GM21723 (cell line): ENCODE data around the gene CAV1.

Source experiments
- ATAC-seq: cut with Tn5 transposase; IDR thresholded peaks from one replicate; pipeline ENCODE4 v1.9.1; 2021; ENCODE audit warnings: mild to moderate bottlenecking, moderate library complexity; ENCODE audit not compliant: unreplicated experiment

The CAV1 gene

DNA sequence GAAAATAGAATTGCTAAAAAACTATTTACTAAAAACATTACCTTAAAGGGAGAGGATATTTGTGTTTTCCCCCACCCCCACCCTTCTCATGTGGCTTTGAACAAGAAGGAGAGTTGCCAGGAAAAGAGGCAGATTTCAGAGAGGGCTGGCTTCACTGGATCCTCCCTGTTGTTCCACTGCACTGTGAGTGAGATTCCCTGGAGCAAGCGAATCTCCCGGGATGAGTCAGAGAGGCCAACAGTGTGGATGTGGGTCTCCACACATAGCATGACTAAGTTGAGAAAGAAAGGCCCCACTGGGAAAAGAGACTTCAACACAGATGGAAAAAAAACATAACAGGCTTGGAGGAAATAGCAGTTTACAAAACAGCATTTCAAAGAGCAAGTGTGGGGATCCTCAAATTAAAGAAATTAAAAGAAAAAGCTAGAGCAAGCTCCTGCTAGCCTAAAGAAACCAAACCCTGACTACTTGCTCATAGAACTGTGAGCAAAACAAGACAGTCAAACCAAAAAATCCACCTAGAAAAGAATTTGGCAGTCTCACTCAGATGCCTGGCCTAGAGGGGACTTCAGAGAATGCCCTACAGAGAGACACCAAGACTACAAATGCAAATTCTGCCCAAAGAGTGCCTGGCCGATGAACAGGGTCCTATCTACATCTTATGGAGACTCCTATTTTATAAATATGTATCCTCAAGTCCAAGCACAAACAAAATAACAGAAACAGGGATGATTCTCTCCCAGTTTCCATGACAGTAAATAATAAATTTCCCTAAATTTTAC lies 3.4 kb downstream of the CAV1 start:
- ATAC-seq = no peak

DNA sequence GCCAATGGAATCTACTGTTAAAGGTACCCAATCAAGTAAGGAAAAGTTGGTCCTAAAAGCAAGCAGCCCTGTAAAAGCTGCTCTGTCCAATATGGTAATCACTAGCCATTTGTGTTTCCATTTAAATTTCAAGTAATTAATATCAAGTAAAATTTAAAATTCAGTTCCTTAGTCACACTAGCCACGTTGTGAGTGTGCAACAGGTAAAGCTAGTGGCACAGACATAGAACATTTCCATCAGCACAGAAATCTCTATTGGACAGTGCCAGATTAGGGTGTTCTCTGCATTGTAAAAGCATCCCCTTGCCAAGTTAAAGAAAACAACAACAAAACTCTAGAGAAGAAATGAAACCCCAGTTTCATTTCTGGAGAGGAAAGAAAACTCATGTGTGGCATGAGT lies 4.4 kb downstream of the CAV1 start:
- ATAC-seq = no peak

DNA sequence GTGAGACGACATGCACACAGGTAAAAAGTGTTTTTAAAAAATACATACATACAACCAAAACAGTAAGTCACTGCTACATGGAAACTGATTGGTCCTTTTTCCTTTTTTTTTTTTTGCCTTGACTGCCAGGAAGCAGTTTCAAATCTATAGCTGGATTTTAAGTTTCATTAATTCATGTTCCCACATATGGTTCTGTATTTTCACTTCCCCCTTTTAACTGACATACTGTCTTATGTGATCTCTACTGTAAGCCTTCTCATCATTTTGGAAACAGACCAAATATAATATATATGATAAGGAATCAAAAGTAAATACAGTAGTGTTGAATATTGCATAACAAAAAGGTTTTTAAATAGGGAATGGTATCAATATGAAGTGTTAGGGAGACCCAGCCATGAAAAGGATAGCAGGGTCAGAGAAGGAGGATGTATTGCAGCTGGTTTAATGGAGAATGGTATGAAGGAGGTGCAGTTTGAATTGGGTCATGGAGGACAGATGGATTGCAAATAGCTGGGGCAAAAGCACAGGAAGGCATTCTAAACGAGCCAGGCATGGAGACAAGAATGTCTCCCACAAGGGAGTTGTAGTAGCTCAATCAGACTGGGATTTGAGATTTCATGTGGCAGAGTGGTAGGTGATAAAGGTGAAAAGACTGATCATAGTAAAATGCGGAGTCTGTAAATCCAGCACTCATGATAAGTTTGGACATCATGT lies 5.4 kb downstream of the CAV1 start:
- no peak for ATAC-seq

DNA sequence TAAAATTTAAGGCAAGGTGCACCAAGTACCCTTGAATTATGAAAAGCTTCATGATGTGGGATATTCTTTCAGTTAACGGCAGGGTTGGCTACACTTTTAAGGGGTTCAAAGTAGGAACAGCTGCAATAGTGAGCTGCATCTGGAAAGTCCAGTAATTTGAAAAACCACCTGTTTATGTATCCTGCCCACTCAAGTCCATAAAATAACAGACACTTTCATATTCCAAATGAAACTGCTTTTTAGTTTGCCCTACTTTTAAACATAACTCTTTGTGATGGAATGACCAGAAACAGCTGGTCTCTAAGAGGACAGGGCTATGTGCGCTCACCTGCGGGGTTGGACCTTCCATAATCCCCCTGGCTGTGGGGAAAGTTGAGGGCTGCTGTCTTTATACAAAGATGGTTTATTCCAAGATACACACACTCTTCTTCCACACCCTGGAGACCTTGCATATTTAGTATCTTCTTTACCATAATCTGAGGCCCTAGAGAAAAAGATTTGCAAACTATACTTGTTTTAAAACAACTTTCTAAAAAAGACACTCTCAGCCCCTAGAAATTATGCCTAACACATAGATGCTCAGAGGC lies 7.4 kb downstream of the CAV1 start:
- ATAC-seq = no peak

DNA sequence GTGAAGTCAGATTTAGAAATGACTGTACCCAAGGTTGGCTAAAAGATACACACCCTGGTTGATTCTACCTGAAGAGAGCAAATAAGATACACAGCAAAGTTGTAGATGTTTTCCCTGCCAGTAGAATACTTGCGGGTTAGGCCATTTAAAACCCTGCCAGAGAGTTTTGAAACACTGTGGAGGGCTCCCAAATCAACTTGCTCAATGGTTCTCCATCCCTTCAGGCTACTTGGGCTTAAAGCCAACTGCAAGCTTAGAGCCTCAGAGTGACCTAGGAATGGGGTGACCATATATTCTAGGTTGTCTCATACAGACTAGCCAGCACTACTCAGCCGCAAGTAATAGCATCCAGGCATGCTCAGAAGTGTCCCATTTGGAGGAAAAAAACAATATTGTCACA lies 10.0 kb downstream of the CAV1 start:
- ATAC-seq = no peak

DNA sequence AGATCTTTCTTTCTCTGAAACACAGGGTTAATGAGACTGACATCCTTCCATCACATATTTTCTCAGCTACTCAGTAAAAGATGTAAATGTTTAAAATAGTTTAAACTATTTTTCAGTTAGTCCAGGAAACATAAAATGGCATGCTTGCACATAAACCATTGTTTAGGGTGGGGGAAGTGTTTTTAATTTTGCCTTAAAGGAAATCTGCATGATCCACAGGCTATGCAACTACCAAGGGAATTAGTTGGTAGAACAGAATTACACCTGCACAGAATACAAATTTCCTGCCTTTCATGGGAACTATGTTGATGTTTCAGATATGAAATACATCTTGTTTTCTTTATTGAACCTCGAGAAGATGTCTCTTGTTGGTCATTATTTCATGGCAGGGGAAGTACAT lies 10.6 kb downstream of the CAV1 start:
- ATAC-seq = no peak

DNA sequence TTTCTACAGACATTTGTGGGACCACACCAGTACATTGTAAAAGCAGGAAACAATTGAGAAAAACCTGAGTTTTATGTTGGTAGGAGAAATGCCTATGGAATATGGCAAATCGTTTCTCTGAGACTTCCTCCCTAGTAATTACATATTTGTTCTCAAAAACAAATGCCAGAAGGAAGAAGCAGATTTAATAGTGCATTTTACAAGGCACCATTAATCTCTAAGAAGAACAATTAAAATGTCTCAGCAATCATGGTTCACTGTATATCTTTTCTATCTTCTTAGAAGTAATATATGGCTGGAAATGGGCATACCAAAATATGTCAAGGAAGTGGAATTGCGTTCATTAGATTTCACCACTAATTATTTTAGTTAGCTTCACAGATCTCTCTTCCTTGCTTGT lies 13.3 kb downstream of the CAV1 start:
- no peak for ATAC-seq

DNA sequence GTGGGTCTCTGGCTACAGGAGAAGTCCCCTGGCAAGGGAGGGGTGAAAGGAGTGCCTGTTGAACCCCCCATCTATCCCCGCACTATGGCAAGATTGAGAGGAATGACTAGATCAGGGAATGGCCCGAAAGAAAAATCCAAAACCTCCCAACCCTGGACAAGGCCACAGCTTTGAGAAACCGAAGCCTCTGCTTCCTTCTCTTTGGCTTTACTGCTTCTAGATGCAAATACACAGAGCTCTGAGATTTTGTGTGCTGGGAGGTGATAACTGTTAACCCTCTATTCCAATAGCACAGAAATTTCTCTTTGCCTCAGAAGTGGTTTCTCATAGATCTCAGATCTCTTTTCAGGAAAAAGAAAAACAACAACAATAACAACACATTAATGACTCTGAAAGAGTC lies 15.0 kb downstream of the CAV1 start:
- ATAC-seq = no peak

DNA sequence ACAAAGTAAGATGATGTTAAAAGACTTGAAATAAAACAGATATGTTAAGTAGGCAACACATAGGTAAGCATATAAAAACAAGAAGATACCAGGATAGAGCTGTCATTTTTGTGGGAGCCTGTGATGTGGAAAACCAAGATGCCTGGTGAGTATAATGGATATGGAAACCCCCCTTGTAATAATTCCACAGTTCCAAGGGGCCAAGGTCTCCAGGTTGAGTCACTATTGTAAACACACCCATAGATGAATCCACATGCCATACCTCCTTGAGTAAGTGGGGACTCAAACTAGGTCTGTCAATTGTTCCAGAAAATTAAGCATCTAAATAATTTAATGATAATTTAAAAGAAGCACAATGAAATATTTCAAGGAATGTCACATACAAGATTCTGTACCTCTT lies 15.9 kb downstream of the CAV1 start:
- ATAC-seq = no peak

DNA sequence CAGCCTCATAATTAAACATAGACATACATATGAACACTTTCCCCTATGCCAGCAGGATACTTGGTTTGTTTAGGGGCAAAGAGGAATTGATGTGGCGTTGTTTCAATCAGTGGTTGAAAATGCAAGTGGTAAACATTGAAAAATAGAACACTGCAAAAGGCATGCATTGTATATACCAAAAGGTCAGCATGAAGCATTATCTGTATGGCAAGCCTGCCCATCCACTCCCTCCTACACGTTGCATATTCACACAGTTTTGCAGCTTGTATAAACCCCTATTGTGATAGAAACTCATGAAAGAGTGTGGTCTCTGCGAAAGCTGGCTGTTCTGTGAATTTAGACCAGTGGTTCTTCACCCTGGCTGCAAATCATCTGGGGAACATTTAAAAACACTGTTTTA lies 17.1 kb downstream of the CAV1 start:
- ATAC-seq = no peak

DNA sequence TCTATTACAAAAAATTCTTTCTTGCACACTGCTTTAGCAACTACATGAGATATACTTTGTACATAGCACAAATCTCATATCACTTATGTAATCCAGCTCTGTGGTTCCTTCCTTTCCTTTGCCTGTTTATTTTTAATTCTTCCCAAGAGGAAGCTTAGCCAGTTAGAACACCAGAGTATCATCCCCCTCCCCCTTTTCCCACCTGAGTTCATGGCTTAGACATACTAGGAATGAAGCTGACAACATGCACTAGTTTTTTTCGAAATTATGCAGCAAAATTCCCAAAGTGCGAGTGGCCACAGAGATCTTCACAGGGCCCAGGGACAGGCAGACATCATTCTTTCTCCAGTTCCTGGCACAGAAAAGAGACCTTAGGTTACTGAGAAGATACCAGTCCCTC lies 17.8 kb downstream of the CAV1 start:
- ATAC-seq = no peak

DNA sequence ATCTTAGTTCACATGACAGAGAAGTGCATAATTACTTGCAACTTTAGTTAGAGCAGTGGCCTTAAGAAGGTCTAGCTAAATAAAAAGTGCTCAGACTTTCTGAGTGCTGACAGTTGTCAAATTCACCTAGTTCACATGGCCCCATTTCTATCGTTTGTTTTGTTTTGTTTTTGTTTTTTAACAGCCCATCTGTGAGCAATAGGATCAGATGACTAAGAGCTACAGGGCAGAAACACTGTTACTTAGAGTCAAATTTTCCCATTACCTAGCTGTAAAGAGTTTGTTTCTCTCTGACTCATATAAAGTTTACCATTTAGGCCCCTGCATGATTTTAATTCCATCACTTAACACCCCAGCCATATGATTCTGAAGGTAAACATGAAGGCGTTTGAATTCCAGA lies 18.8 kb downstream of the CAV1 start:
- no peak for ATAC-seq

DNA sequence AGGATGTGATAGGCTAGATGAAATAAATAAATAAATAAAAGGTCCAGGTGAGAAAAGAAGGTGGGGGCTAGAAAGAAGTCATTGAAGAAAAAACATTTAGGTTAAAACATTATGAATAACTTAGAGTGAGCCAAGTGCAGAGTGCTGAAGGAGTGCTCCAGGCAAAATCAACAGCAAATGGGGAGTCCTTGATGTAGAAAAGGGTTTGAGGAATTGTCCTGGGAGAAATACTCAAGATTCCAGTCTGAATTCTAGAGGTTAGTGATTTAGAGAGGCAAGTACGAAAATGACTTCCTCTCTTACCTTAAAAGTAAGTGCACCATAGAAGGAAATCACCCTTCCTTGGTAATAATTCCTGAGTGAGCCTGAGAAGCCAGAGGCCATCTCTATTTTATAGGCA lies 19.7 kb downstream of the CAV1 start:
- no peak for ATAC-seq

DNA sequence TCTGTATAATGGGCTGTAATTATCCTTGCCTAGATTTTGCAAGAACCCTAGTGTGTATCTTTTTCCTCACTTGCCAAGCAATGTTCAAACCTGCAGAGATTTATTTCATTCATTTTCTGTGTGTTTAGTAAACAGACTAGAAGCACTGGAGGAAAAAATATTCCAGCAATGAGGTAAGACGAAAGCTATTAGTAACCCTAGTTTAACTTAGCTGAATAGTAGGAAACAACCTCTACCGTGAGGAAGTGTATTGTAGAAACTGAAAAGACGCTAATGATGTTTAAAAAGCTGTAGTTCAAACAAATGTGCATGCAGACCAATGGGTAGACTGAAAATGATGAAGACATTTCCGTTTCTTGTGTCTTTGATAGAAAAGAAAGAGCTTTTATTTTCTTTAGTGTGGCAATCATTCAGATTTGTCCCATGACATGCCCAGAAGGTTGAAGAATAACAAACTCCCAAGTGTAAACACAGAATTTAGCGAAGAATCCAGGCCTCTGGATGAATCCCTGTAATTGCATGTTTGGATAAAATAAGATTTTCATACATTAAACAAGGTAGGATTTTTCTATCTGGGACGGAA lies 20.7 kb downstream of the CAV1 start:
- ATAC-seq = no peak

DNA sequence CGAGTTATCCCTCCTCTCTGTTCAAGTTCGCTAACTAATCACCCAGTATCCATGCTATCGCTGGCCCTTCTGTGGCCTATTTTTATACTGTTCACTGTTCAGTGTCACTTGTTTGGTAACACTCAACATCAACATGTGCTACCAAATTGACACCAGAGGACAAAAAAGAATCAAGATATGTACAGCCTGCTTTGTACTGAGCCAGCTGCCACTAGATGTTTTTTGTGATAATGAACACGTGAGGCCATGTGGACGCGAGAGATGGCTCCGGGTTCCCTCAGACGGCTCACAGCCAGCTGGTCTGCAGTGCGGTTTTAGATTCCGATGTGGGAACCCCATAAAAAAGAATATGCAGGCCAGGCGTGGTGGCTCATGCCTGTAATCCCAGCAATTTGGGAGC lies 21.2 kb downstream of the CAV1 start:
- no peak for ATAC-seq

DNA sequence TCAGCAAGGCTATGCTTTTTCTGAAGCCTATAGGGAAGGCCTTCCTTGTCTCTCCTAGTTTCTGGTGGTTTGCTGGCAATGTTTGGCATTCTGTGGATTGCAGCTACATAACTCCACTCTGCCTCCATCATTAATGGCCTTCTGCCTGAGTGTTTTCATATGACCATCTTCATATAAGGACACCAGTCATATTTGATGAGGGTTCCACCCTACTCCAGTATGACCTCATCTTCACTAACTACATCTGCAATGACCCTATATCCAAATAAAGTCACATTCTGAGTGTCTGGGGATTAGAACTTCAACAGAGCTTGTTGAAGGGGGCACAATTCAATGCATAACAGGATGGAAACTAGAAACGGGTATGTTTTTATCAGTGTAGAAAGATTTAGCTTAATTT lies 22.1 kb downstream of the CAV1 start:
- no peak for ATAC-seq

DNA sequence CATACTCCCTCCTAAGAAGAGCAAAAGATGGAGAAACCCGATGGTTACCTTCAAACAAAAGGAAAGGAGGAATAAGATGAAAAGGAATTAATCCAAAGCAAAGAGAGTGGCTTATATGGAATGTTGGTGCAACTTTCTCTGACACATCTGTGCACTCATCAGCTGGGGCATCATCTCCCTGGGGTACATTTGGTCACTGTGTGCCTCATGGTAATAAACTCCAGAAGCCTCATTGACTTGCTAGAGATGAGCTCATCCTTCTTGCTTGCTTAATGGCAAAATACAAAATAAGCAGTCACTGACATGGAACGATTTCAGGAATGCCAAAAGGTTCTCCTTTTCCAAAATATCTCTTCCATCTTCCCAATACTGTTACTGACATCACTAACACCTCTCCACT lies 22.5 kb downstream of the CAV1 start:
- ATAC-seq = no peak

DNA sequence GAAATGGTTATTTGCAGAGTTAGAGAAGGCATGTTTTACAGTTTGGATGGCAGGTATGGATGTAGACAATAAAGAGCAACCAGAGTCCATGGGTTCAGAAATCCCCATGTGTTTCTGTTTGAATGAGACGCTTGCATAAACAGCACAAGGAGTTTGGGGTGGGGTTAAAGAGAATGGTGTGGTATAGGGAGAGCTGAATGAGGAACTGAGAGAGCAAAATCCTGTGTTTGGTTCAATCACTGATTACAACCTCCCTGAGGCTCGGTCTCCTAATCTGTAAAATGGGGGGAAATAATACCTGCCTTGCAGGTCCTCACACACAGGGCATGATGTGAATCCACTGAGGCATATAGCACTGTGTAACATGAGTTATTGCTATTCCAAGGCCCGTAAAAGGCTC lies 23.7 kb downstream of the CAV1 start:
- peak; percentile 94 for ATAC-seq

DNA sequence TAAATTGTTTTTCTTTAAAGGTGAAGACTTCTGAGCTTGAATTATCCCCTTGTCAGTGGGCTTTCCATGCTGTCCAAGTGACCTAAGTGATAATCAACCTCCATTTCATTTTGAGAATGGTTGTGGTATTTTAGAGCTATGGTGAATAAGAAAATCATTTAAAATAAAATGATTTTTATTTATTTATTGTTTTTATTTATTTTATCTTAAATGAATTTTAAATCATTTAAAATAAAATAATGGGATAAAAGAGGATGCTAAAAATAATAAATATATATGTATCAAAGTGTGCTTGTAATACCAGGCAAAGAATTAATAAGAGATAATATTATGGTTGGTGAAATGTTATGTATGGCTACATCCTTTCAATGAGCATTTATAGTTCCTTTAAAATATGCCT lies 24.5 kb downstream of the CAV1 start:
- no peak for ATAC-seq

DNA sequence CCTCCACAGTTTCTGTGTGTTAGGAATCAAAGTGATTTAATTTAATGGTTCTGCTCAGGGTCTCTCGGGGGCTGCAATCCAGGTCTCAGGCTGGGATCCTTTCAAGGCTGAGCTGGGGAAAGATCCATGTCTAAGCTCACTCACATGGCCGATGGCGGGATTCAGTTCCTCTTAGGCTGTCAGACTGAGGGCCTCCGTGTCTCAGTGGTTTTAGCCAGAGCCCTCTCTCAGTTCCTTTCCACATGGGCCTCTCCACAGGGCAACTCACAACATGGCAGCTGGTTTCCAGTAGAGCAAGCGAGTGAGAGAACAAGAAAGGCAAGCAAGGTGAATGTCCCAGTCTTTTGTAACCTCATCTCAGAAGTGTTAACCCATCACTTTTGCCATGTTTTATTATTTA lies 26.9 kb downstream of the CAV1 start:
- no peak for ATAC-seq

DNA sequence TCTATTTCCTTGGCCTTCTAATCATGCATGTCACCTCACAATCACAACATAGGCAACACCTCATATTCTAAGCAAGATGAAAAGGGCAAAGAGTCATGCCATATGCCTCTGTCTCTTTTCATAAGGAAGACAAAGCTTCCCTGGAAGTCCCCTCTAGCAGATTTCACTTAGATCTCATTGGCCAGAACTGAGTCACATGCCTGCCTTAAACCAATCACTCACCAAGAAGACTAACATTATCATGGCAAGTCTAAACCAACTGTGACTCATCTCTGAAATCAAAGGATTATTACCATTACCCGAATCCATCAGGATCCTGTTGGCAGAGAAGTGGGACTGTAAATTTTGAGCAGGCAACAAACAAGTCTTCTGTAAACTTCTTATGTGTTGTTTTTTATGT lies 27.8 kb downstream of the CAV1 start:
- ATAC-seq = no peak
